Osteocyte (in vitro differentiated cells): Measurements from ENCODE around the gene ZBTB37. TPM values are rescaled to one million over a fixed set of nuclear protein-coding genes. Genes with fewer than 3 reads are reported as not detected.
"Not testable (repeated sequence)": the region's sequence is repeated elsewhere in the genome, so short reads cannot be mapped to it uniquely, and the experiment has no call there.

ENCODE experiments used
- DNase-seq: peaks from one replicate; pipeline ENCODE4 v3.0.0; 2021; ENCODE audit warnings: mixed read lengths; ENCODE audit not compliant: unreplicated experiment; ENCODE audit errors: extremely low spot score
- H3K27ac Mint-ChIP-seq: one replicate; pipeline ENCODE4 v1.8.0; 2021; ENCODE audit warnings: mild to moderate bottlenecking, mixed read lengths; ENCODE audit not compliant: unreplicated experiment
- H3K27me3 Mint-ChIP-seq: one replicate; pipeline ENCODE4 v1.8.0; 2021; ENCODE audit warnings: mixed read lengths; ENCODE audit not compliant: unreplicated experiment
- H3K36me3 Mint-ChIP-seq: one replicate; pipeline ENCODE4 v1.8.0; 2021; ENCODE audit warnings: mixed read lengths; ENCODE audit not compliant: unreplicated experiment
- H3K4me1 Mint-ChIP-seq: one replicate; pipeline ENCODE4 v1.8.0; 2021; ENCODE audit warnings: mixed read lengths; ENCODE audit not compliant: unreplicated experiment
- H3K4me3 Mint-ChIP-seq: one replicate; pipeline ENCODE4 v1.8.0; 2021; ENCODE audit warnings: mild to moderate bottlenecking, moderate library complexity, mixed read lengths; ENCODE audit not compliant: unreplicated experiment
- H3K9me3 Mint-ChIP-seq: one replicate; pipeline ENCODE4 v1.8.0; 2021; ENCODE audit warnings: mixed read lengths; ENCODE audit not compliant: unreplicated experiment
- CTCF ChIP-seq: fragments of 200-600 bp; sonication (generic); IDR thresholded peaks from 2 replicates; pipeline ENCODE4 v1.5.0; 2021; ENCODE audit warnings: antibody characterized with exemption, mild to moderate bottlenecking, moderate library complexity
- total RNA-seq: library from RNA; stranded (reverse); gene quantifications from 2 replicates; pipeline ENCODE4 v1.2.1, GENCODE V29; 2021

The ZBTB37 gene
- total RNA-seq, 1 donor from 2014 or later: 15.3 TPM

- no peak overlapping the region for H3K4me3 Mint-ChIP-seq
- TF ChIP-seq CTCF: no peak
- DNase-seq: no peak
- H3K27ac Mint-ChIP-seq: no peak overlapping the region
- H3K27me3 Mint-ChIP-seq: peaks cover 2% of the 10 kb centered on the region
- no peaks in the 10 kb centered on the region for H3K36me3 Mint-ChIP-seq
- peaks cover 3% of the 10 kb centered on the region for H3K9me3 Mint-ChIP-seq
- H3K4me1 Mint-ChIP-seq: no peaks in the 10 kb centered on the region
These were observed 49.7 kb downstream of the ZBTB37 start for GRCh38 chr1:173917635-173918493.

- H3K27ac Mint-ChIP-seq: no peak overlapping the region
- no peaks in the 10 kb centered on the region for H3K36me3 Mint-ChIP-seq
- no peak for TF ChIP-seq CTCF
- no peak overlapping the region for H3K4me3 Mint-ChIP-seq
- H3K27me3 Mint-ChIP-seq: peaks cover 2% of the 10 kb centered on the region
- no peak for DNase-seq
- no peaks in the 10 kb centered on the region for H3K4me1 Mint-ChIP-seq
- no peaks in the 10 kb centered on the region for H3K9me3 Mint-ChIP-seq
These were observed 52.7 kb downstream of the ZBTB37 start for GRCh38 chr1:173920861-173921260.

GRCh38 chr1:173925306-173926242 lies 57.4 kb downstream of the ZBTB37 start:
- no peak for TF ChIP-seq CTCF
- H3K27me3 Mint-ChIP-seq: peaks cover 2% of the 10 kb centered on the region
- no peak overlapping the region for H3K4me3 Mint-ChIP-seq
- H3K27ac Mint-ChIP-seq: no peak overlapping the region
- no peaks in the 10 kb centered on the region for H3K4me1 Mint-ChIP-seq
- H3K9me3 Mint-ChIP-seq: no peaks in the 10 kb centered on the region
- H3K36me3 Mint-ChIP-seq: peaks cover 5% of the 10 kb centered on the region
- no peak for DNase-seq

GRCh38 chr1:173930541-173930940 lies 62.4 kb downstream of the ZBTB37 start:
- H3K27me3 Mint-ChIP-seq, H3K4me1 Mint-ChIP-seq, H3K27ac Mint-ChIP-seq, DNase-seq, H3K9me3 Mint-ChIP-seq, H3K4me3 Mint-ChIP-seq: not testable (repeated sequence)
- H3K36me3 Mint-ChIP-seq: peaks cover 30% of the 10 kb centered on the region

- Mint-ChIP-seq H3K27ac (no peak overlapping the region), H3K36me3 (peaks cover 48% of the 10 kb centered on the region), H3K9me3 (no peaks in the 10 kb centered on the region), H3K4me1 (no peaks in the 10 kb centered on the region), H3K27me3 (no peaks in the 10 kb centered on the region), H3K4me3 (no peak overlapping the region)
- TF ChIP-seq CTCF: no peak
- DNase-seq: no peak
These were observed 66.3 kb downstream of the ZBTB37 start for GRCh38 chr1:173934440-173934839.
